Motor neuron (in vitro differentiated cells): ENCODE measurements around the gene AP3B1. TPM values are rescaled to one million over a fixed set of nuclear protein-coding genes. Genes with fewer than 3 reads are reported as not detected.
A peak's percentile ranks its signal among the peaks of the same experiment; 100 is the strongest.
"Not testable (repeated sequence)": the region's sequence is repeated elsewhere in the genome, so short reads cannot be mapped to it uniquely, and the experiment has no call there.

Source experiments
- ATAC-seq, 8 experiments: fragments of 200-7000 bp; cut with Tn5 transposase; replicated peaks in 6 of 8; 2 replicates each; pipeline ENCODE4 v1.8.0; 2021; ENCODE audit warnings: mild to moderate bottlenecking in 8 of 8, moderate library complexity in 8 of 8
- H3K27ac ChIP-seq, 2 donors: fragments of 250-450 bp; sonication (Bioruptor Pico); 2 replicates each; pipeline ENCODE4 v1.9.0; 2021; ENCODE audit warnings: antibody characterized with exemption in 2 of 2, mild to moderate bottlenecking in 2 of 2, moderate library complexity in 1 of 2
- H3K4me1 ChIP-seq, 2 donors: fragments of 250-450 bp; sonication (Bioruptor Pico); replicated peaks in 1 of 2; 2 replicates each; pipeline ENCODE4 v1.6.1; 2021; ENCODE audit warnings: antibody characterized with exemption in 2 of 2, mild to moderate bottlenecking in 2 of 2, moderate library complexity in 1 of 2
- H3K4me3 ChIP-seq, 5 donors: fragments of 250-450 bp; sonication (Bioruptor Pico); 2 replicates each; pipeline ENCODE4 v1.9.0; 2021; ENCODE audit warnings: antibody characterized with exemption in 5 of 5, mild to moderate bottlenecking in 5 of 5, moderate library complexity in 4 of 5
- WGBS, 10 experiments: fragments of 450-650 bp; shearing (Covaris generic); methylation state at CpG; one replicate each; pipeline ENCODE4 v1.0.0; 2022; 5-methylcytosine and 5-hydroxymethylcytosine counted together
- in situ Hi-C, 9 experiments: fragments of 400-800 bp; cut with MboI; loops; one replicate each; pipeline ENCODE4 v1.15.0; 2021; ENCODE audit warnings: low sequenced_read_pairs in 9 of 9, low pct_unique_long_range_greater_than_20kb in 2 of 9; ENCODE audit not compliant: unreplicated experiment in 9 of 9
- total RNA-seq, 8 experiments: library from RNA; unstranded; fragments of 300-600 nt; gene quantifications; 2 replicates each; pipeline versions ENCODE4 v1.2.3 to v1.2.4, GENCODE V29; 2022

The AP3B1 gene
- total RNA-seq, 8 experiments from 2014 or later: 31.7 to 54.7 (median 47.4) TPM

DNA sequence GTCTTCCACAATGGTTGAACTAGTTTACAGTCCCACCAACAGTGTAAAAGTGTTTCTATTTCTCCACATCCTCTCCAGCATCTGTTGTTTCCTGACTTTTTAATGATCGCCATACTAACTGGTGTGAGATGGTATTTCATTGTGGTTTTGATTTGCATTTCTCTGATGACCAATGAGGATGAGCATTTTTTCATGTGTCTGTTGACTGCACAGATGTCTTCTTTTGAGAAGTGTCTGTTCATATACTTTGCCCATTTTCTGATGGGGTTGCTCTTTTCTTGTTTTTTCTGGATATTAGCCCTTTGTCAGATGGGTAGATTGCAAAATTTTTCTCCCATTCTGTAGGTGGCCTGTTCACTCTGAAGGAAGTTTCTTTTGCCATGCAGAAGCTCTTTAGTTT is 124.2 kb downstream of the AP3B1 start:
- not testable (repeated sequence) for H3K27ac ChIP-seq, H3K4me3 ChIP-seq, ATAC-seq, H3K4me1 ChIP-seq
- in situ Hi-C loops: loop anchor here in 1 of 9 experiments (25.0 kb wide), 1 partner anchor 608 kb away; no protein-coding TSS in a partner anchor
- 100% methylated on average over 1 of the region's 1 CpG; no CpG with 5 or more reads in 7 of the 10 experiments for WGBS, 10 experiments

DNA sequence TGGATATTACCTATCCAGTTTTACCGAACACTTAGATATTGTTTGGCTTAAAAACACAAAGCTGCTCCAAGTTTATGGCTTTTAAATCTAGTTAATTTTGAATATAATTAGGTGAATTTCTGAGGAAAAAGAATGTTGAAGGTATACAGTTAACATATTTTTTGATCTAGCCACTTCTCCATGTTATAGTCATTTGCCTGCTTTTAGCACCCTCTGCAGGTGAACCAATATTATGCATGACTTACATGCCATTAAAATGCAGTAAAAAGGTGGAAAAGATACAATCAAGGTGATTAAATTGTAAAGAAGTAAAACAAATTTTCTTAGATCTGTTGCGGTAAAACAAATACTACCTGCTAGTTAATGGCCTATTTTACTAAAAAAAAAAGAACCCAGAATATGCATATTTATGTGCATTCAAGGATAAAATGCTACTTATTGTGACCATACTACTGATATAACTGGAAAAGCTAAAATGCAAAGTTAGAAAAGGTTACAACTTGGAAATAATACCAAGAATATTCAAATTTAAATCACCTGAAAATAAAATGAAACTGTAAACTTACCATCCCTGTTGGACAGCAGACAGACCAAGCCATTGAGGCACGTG is 132.1 kb downstream of the AP3B1 start:
- in situ Hi-C loops: loop anchor here in 1 of 9 experiments (25.0 kb wide), 1 partner anchor 600 kb away; no protein-coding TSS in a partner anchor
- no peak for ATAC-seq
- 82 to 100% (median 93%) methylated on average over 1 to 3 of the region's 3 CpGs; no CpG with 5 or more reads in 1 of the 10 experiments for WGBS, 10 experiments

DNA sequence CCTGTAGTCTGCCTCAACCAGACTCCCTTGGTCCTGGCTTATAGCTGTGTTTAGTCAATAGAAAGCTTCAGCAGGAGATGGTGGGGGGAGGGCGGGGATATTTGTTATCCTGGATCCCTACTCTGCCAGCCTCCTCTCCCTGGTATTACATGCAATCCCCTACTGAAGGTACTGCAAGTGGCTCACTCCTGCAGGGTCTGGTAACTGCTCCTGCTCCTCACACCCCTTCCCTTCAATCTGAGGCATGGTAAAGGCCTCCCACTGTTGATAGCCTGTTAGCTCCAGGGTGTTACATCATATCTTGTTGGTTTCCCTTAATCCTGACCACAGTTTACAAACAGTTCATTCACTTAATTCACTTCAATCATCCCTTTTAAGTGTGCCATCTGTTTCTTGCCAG is 137.5 kb downstream of the AP3B1 start:
- ATAC-seq: no peak
- WGBS, 10 experiments: 80 to 100% (median 100%) methylated on average over 1 of the region's 1 CpG; no CpG with 5 or more reads in 5 of the 10 experiments

More for the DNA sequence above, 132.1 kb downstream of the AP3B1 start:
- H3K4me3 ChIP-seq: no peak overlapping the region
- no peak overlapping the region for H3K27ac ChIP-seq
- H3K4me1 ChIP-seq: no peaks in the 10 kb centered on the region

DNA sequence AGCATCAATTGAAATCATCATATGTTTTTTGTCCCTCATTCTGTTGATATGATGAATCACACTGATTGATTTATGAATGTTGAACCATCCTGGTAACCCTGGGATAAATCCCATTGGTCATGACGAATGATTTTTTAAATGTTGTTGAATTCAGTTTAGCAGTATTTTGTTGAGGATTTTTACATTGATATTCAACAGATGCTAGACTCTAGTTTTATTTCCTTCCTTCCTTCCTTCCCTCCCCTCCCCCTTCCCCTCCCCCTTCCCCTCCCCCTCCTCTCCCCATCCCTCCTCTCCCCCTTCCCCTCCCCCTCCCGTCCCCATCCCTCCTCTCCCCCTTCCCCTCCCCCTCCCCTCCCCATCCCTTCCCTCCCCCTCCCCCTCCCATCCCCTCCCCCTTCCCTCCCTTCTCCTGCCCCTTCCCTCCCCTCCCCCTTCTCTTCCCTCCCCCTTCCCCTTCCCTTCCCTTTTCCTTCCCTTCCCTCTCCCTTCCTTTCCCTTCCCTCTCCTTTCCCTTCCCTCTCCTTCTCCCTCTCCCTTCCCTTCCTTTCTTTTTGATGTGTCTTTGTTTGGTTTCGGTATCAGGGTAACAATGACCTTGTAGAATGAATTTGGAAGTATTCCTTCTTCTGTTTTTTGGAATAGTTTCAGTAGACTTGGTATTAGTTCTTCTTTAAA is 142.8 kb downstream of the AP3B1 start:
- no peak overlapping the region for H3K4me3 ChIP-seq
- no peak overlapping the region for H3K27ac ChIP-seq
- no peaks in the 10 kb centered on the region for H3K4me1 ChIP-seq
- no peak for ATAC-seq
- in situ Hi-C loops: loop anchor here in 1 of 9 experiments (25.0 kb wide), 1 partner anchor 589 kb away; no protein-coding TSS in a partner anchor
- 80 to 100% (median 100%) methylated on average over 1 to 2 of the region's 3 CpGs; no CpG with 5 or more reads in 3 of the 10 experiments for WGBS, 10 experiments

More for the DNA sequence above, 137.5 kb downstream of the AP3B1 start:
- H3K4me3 ChIP-seq: no peak overlapping the region
- no peaks in the 10 kb centered on the region for H3K4me1 ChIP-seq
- in situ Hi-C loops: loop anchor here in 1 of 9 experiments (25.0 kb wide), 1 partner anchor 595 kb away; no protein-coding TSS in a partner anchor
- H3K27ac ChIP-seq: no peak overlapping the region

DNA sequence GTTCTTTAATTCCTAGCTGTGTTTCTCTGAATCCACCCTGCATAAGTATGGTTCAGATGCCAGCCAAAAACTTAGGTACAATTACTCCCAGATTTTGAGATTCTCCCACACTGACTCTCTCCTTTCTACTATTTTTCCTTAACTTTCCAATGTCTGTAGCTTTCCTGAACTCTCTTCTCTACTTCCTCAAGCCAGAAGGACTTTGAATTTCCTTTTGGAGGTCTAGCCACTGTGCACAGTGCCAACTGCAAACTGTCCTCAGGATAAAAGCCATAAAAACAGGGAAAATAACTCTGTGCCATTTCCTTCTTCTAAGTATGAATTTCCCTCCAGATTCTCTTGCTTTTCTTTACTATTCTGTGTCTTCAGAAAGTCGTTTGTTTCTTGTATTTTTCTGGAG is 157.2 kb downstream of the AP3B1 start:
- 33 to 100% (median 85%) methylated on average over 1 of the region's 1 CpG; no CpG with 5 or more reads in 1 of the 10 experiments for WGBS, 10 experiments

DNA sequence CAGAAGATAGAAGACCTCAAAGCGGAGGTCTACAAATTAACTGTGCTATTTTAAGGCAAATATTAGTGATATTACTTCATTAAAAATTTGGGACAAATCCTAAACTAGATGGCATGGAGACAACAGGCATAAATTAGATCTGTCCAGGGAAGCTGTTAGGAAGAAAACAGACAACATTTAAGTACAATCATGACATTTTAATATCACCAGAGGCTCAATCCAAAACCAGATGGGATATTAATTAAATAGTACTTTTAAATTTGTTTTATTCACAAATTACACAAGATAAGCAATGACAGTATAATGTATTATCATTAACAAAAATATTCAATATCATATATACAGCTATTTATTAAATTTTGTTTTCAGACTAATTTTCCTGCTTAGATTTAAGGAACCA is 161.1 kb downstream of the AP3B1 start:
- Histone ChIP-seq H3K27ac (no peak overlapping the region), H3K4me1 (peaks cover 0 to 10% of the 10 kb centered on the region in 2 donors), H3K4me3 (no peak overlapping the region)
- in situ Hi-C loops: no loop called here
- ATAC-seq: no peak
- 80 to 100% (median 96%) methylated on average over 1 of the region's 1 CpG; no CpG with 5 or more reads in 2 of the 10 experiments for WGBS, 10 experiments

More for the DNA sequence above, 157.2 kb downstream of the AP3B1 start:
- Histone ChIP-seq H3K4me1 (no peaks in the 10 kb centered on the region), H3K27ac (no peak overlapping the region), H3K4me3 (no peak overlapping the region)
- no peak for ATAC-seq
- in situ Hi-C loops: no loop called here

DNA sequence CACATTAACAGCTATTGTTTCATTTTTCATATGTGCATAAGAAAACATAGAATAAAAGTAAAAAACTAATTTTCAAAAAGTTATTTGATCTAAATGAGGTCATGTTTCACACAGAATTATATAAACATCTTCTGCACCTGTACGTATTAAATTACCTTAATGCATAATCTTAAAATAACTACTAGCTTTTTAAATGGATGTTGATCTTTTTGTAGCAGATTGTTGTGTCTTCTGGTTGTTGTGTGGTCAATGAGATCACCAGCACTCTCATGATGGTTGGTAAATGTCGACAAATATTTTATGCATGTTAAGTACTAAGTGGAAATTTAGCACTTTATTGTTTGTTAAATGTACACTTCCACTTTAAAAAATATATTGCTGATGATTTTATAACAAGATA is 162.0 kb downstream of the AP3B1 start:
- WGBS, 10 experiments: 79 to 100% (median 94%) methylated on average over 1 to 2 of the region's 2 CpGs; no CpG with 5 or more reads in 3 of the 10 experiments
- Histone ChIP-seq H3K4me3 (no peak overlapping the region), H3K4me1 (peaks cover 0 to 10% of the 10 kb centered on the region in 2 donors), H3K27ac (no peak overlapping the region)
- in situ Hi-C loops: no loop called here
- ATAC-seq: no peak

DNA sequence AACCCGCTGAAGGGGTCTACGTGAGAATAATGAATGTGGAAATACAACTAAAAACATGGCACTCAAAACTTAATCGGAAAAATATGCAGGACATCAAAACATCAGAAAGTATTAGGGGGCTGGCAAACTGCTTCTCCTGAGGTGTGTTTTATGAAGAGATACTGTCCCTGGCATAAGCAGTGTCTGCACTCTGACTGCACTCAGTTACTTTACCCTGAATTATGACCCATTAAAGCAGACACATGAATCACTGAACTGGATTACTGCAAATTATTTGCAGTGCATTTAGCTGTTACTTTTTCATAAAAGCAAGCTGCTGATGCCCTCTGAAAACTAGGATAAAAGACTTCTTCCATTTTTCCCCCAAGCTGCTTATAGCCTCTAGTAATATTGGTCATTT is 164.9 kb downstream of the AP3B1 start:
- in situ Hi-C loops: no loop called here
- peak in 4 of 8 experiments; percentile 43 to 74 (median 69) for ATAC-seq
- Histone ChIP-seq H3K27ac (no peak overlapping the region), H3K4me3 (no peak overlapping the region), H3K4me1 (peaks cover 0 to 10% of the 10 kb centered on the region in 2 donors)
- 62 to 100% (median 89%) methylated on average over 2 to 3 of the region's 3 CpGs; no CpG with 5 or more reads in 1 of the 10 experiments for WGBS, 10 experiments

DNA sequence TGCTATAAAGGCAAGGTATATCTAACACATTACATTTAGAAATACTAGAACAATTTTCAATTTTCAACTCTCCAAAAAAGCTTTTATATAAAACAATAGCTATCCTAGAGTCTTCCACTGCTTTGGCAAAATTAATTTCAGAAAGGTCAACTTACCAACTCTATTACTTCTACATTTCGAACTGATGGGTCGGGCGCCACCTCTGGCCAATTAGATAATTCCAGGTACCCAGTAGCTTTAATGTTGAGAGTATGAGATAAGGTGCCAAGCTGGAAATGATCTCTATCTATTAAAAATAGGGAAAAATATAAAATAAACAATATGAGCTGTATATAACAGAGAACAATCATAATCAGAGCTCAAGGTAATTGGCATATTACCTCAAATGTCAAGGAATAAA is 166.6 kb downstream of the AP3B1 start:
- Histone ChIP-seq H3K4me1 (peaks cover 0 to 10% of the 10 kb centered on the region in 2 donors), H3K27ac (no peak overlapping the region), H3K4me3 (no peak overlapping the region)
- no peak for ATAC-seq
- WGBS, 10 experiments: 47 to 100% (median 85%) methylated on average over 1 to 3 of the region's 3 CpGs; no CpG with 5 or more reads in 1 of the 10 experiments
- in situ Hi-C loops: no loop called here

DNA sequence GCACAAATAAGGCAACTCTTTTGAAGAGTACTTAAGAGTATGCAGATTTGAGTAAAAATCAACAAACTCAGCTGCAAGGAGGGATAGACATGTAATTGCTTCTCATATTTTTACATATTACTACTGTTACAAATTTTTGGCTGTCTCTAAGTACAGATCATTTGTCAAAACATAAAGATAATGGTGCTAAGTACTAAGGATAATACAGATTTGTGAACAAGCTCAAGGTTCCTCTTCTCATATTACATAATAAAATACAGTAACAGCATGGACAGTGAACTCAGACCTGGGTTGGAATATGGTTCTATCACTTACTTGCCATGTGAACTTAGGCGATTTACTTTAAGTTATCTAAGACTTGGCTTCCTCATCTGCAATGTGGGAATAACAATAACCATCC is 168.0 kb downstream of the AP3B1 start:
- Histone ChIP-seq H3K27ac (no peak overlapping the region), H3K4me1 (peaks cover 0 to 10% of the 10 kb centered on the region in 2 donors), H3K4me3 (no peak overlapping the region)
- in situ Hi-C loops: no loop called here
- ATAC-seq: peak in 1 of 8 experiments; percentile 65
- 86 to 100% (median 100%) methylated on average over 1 of the region's 1 CpG; no CpG with 5 or more reads in 3 of the 10 experiments for WGBS, 10 experiments

DNA sequence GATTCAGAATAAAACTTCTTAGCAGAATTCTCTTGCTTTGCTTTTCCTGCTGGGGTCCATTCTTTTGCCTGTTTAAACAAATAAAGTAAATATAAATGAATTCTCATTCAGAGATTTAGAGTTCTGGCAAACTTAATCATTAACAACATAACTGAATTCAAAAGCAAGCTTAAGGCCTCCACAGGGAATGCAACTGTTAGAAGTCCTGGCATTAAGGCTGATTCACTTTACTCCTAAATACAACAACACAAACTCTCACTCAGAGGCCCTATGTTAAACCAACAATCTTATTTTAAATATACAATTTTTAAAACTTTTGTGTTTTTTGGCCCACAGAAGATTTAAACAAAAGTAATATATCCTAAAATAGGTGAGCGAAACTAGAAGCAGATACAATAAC is 178.3 kb downstream of the AP3B1 start:
- Histone ChIP-seq H3K27ac (no peak overlapping the region), H3K4me1 (no peaks in the 10 kb centered on the region), H3K4me3 (no peak overlapping the region)
- no peak for ATAC-seq
- 88 to 100% (median 100%) methylated on average over 1 of the region's 1 CpG; no CpG with 5 or more reads in 2 of the 10 experiments for WGBS, 10 experiments
- in situ Hi-C loops: no loop called here

DNA sequence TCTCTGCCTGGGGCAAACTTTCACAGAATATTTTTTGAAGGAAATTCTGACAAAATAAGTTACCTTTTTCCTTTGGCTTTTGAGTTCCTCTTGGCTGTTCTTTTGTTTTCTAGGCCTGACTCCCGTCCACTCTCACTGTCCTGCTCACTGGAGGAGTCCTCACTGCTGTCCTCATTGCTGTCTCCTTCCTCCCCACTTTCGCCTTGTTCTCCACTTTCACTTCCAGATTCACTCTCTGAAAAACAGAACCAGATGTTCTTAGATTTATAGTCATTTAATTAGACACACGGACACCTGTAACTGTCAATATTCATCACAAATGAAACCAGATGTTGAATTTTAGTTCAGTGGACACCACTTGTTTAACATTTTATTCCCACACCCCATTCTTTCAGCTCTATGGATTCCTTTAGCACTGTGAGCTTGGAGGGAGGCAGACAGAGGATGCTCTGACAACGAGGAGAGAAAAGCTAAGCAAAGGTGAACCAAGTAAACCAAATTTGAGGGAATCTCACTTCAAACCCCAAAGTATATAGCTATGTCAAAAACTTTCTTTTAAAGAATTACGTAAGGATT is 180.7 kb downstream of the AP3B1 start:
- Histone ChIP-seq H3K4me1 (no peaks in the 10 kb centered on the region), H3K27ac (no peak overlapping the region), H3K4me3 (no peak overlapping the region)
- WGBS, 10 experiments: 28 to 100% (median 90%) methylated on average over 2 to 5 of the region's 5 CpGs; no CpG with 5 or more reads in 1 of the 10 experiments
- peak in 3 of 8 experiments; percentile 74 to 98 (median 83) for ATAC-seq
- in situ Hi-C loops: no loop called here

DNA sequence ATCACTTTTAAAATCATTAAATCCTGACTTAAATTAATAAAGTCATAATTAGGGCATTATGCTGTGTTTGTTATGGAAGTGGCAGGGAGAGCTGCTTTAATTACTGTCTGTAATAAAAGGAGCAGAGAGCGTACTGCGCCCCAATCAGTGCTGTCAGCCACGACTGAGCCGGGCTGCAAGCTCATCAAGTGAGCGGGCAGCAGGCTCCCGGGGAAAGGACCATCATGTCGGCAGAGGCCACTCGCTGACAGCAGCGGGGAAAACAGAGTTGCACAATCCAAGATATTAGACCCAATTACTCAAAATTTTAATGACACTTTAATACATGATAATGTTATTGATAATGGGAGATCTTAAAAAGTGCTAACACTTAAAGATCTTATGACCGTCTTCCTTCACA is 181.6 kb downstream of the AP3B1 start:
- in situ Hi-C loops: no loop called here
- ATAC-seq: peak in 1 of 8 experiments; percentile 14
- Histone ChIP-seq H3K27ac (no peak overlapping the region), H3K4me3 (no peak overlapping the region), H3K4me1 (no peaks in the 10 kb centered on the region)
- 85 to 100% (median 93%) methylated on average over 1 to 10 of the region's 10 CpGs; no CpG with 5 or more reads in 1 of the 10 experiments for WGBS, 10 experiments
